ENCODE results near the gene FBXO17.

- no peak for TF ChIP-seq CTCF (IDR thresholded peaks at IDR 0.05; ENCODE audit: poor library complexity)
- no peak for TF ChIP-seq EZH2 (IDR thresholded peaks at IDR 0.05; ENCODE audit: borderline replicate concordance)
- TF ChIP-seq EZH2phosphoT487 (IDR thresholded peaks at IDR 0.05; ENCODE audit: low read depth, severe bottlenecking, unreplicated experiment) = no peak
Measured at GRCh38 chr19:38921420-38922274, 53.9 kb downstream of the FBXO17 start.
